C4-2B (cell line): ENCODE results near the gene RTN4R.

ENCODE experiments used
- H3K27ac ChIP-seq: fragments of 450-650 bp; 2 replicates; pipeline ENCODE4 v1.5.1; 2017
- CTCF ChIP-seq: fragments of 450-650 bp; conservative IDR thresholded peaks from 2 replicates; pipeline ENCODE4 v1.5.1; 2017; ENCODE audit warnings: mild to moderate bottlenecking
- ZFX ChIP-seq: fragments of 450-650 bp; IDR thresholded peaks from 2 replicates; pipeline ENCODE4 v1.6.1; 2017

RTN4R gene

GRCh38 chr22:20203552-20204201, 64.4 kb downstream of the RTN4R start:
- peak overlapping the region; percentile 1; the same call in 1 of the 2 replicates for H3K27ac ChIP-seq
- TF ChIP-seq ZFX (no peak), CTCF (no peak)

DNA sequence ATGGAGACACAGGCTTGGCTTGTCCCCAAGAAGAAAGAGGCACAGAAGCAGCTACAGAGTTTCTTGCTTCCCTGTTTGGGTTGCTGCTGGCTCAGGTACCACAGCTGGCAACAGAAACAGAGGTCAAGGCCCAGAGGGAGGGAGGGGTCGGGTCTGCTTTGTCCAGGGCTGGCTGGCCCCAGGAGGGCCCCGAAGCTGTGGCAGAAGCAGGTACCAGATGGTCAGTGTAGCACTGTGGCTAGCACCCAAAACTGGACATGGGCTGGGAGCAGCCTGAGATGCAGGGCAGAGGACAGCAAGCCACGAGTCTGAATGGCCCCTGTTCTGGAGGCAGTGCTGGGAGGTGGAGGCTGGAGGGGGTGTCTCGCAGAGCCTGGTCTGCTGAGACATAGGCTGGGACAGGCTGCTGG, 65.0 kb downstream of the RTN4R start:
- peak overlapping the region; percentile 1; the same call in 1 of the 2 replicates for H3K27ac ChIP-seq

DNA sequence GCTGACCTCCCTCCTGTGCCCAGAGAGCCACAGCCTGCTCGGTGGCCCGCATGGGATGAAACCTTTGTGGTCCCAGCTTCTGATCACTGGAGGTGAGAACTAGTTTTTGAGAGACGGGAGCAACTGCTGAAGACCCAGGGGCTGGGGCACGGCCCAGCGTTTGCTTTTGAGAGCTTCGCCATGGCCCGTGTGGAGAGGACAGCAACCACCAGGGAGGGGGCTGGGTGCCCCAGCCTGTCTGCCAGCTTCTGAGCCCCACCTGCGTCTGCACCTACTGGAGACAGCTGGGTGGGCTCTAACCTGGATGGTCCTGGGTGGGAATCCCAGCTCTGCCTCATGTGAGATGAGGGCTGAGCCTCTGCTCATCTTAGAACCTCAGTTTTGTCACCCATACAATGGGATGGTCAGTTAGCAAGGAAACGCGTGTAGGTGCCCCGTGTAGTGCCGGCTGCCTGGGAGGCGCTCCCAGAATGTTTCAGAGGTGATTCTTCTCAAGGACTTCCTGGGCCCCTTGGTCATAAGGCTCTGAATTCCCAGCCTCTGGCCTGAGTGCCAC, 66.2 kb downstream of the RTN4R start:
- H3K27ac ChIP-seq: peak overlapping the region; percentile 57; the same call in 1 of the 2 replicates
- no peak for TF ChIP-seq CTCF
- no peak for TF ChIP-seq ZFX

More for the DNA sequence above, 65.0 kb downstream of the RTN4R start:
- TF ChIP-seq CTCF: no peak
- no peak for TF ChIP-seq ZFX

- peak overlapping the region; percentile 57; the same call in 1 of the 2 replicates for H3K27ac ChIP-seq
- TF ChIP-seq CTCF: no peak
- TF ChIP-seq ZFX: no peak
These were observed 68.2 kb downstream of the RTN4R start for GRCh38 chr22:20199906-20200305.

- no peak overlapping the region; the same call in 1 of the 2 replicates for H3K27ac ChIP-seq
- TF ChIP-seq CTCF (no peak), ZFX (no peak)
These were observed 68.7 kb downstream of the RTN4R start for GRCh38 chr22:20199413-20199842.

- peak overlapping the region; percentile 37 for H3K27ac ChIP-seq
- TF ChIP-seq ZFX (no peak), CTCF (no peak)
These were observed 69.4 kb downstream of the RTN4R start for GRCh38 chr22:20198557-20199319.
